DMS53 (cell line): Measurements from ENCODE around the gene FRMD4A.
A peak's percentile ranks its signal among the peaks of the same experiment; 100 is the strongest.
"Not testable (repeated sequence)": the region's sequence is repeated elsewhere in the genome, so short reads cannot be mapped to it uniquely, and the experiment has no call there.

Source experiments
- DNase-seq: peaks from one replicate; lab custom pipeline; 2025; lab: John Stamatoyannopoulos, UW

Gene FRMD4A

GRCh38 chr10:13950543-13950939 lies 380.2 kb downstream of the FRMD4A start:
- DNase-seq, result peak; percentile 38

- no peak for DNase-seq
Measured at GRCh38 chr10:13949844-13950542, 380.7 kb downstream of the FRMD4A start.

GRCh38 chr10:13946209-13946460 lies 384.6 kb downstream of the FRMD4A start:
- no peak for DNase-seq

- DNase-seq, result no peak
Measured at GRCh38 chr10:13945390-13946208, 385.1 kb downstream of the FRMD4A start.

GRCh38 chr10:13944823-13945222 lies 385.9 kb downstream of the FRMD4A start:
- no peak for DNase-seq

- DNase-seq, result no peak
Measured at GRCh38 chr10:13943735-13944398, 386.9 kb downstream of the FRMD4A start.

GRCh38 chr10:13942035-13942434 lies 388.7 kb downstream of the FRMD4A start:
- no peak for DNase-seq

- DNase-seq, result no peak
Measured at GRCh38 chr10:13939391-13939790, 391.3 kb downstream of the FRMD4A start.

- DNase-seq, result no peak
Measured at GRCh38 chr10:13938950-13939349, 391.8 kb downstream of the FRMD4A start.

GRCh38 chr10:13936826-13937225 lies 393.9 kb downstream of the FRMD4A start:
- DNase-seq, result no peak

GRCh38 chr10:13930120-13930519 lies 400.6 kb downstream of the FRMD4A start:
- no peak for DNase-seq

- no peak for DNase-seq
Measured at GRCh38 chr10:13928451-13928850, 402.3 kb downstream of the FRMD4A start.

- DNase-seq, result no peak
Measured at GRCh38 chr10:13925971-13926780, 404.5 kb downstream of the FRMD4A start.

GRCh38 chr10:13924040-13924725 lies 406.5 kb downstream of the FRMD4A start:
- peak; percentile 11 for DNase-seq

GRCh38 chr10:13922586-13922985 lies 408.1 kb downstream of the FRMD4A start:
- DNase-seq, result no peak

GRCh38 chr10:13921941-13922340 lies 408.8 kb downstream of the FRMD4A start:
- no peak for DNase-seq

GRCh38 chr10:13921131-13921530 lies 409.6 kb downstream of the FRMD4A start:
- not testable (repeated sequence) for DNase-seq

GRCh38 chr10:13920465-13920864 lies 410.3 kb downstream of the FRMD4A start:
- DNase-seq, result no peak

- DNase-seq, result no peak
Measured at GRCh38 chr10:13920031-13920430, 410.7 kb downstream of the FRMD4A start.

- no peak for DNase-seq
Measured at GRCh38 chr10:13917791-13918190, 412.9 kb downstream of the FRMD4A start.

GRCh38 chr10:13916384-13916947 lies 414.3 kb downstream of the FRMD4A start:
- DNase-seq, result no peak
